Parathyroid adenoma (tissue), 2 donors: Measurements from ENCODE around the gene UBE2H.
A peak's percentile ranks its signal among the peaks of the same experiment; 100 is the strongest.

Experiments used
- H2AFZ ChIP-seq: fragments of 300-600 bp; sonication (generic); one replicate; pipeline ENCODE4 v1.7.0; 2017; ENCODE audit warnings: antibody characterized with exemption, mild to moderate bottlenecking
- H3K27ac ChIP-seq: fragments of 300-600 bp; sonication (generic); one replicate; pipeline ENCODE4 v1.7.0; 2017
- H3K27me3 ChIP-seq: fragments of 300-600 bp; sonication (generic); one replicate; pipeline ENCODE4 v1.7.0; 2017; ENCODE audit warnings: low read length; ENCODE audit not compliant: control insufficient read depth, insufficient read depth
- H3K36me3 ChIP-seq: fragments of 300-600 bp; sonication (generic); one replicate; pipeline ENCODE4 v1.7.0; 2017; ENCODE audit warnings: low read length; ENCODE audit not compliant: control insufficient read depth, insufficient read depth
- H3K4me1 ChIP-seq: fragments of 300-600 bp; sonication (generic); one replicate; pipeline ENCODE4 v1.7.0; 2017; ENCODE audit warnings: control low read depth
- H3K4me2 ChIP-seq: fragments of 300-600 bp; sonication (generic); one replicate; pipeline ENCODE4 v1.7.0; 2017; ENCODE audit warnings: low read length
- H3K4me3 ChIP-seq: fragments of 300-600 bp; sonication (generic); one replicate; pipeline ENCODE4 v1.7.0; 2017; ENCODE audit warnings: low read depth, low read length
- H3K79me2 ChIP-seq: fragments of 300-600 bp; sonication (generic); one replicate; pipeline ENCODE4 v1.7.0; 2017; ENCODE audit warnings: control low read depth
- H3K9ac ChIP-seq: fragments of 300-600 bp; sonication (generic); one replicate; pipeline ENCODE4 v1.7.0; 2017; ENCODE audit warnings: mild to moderate bottlenecking
- H3K9me3 ChIP-seq: fragments of 300-600 bp; sonication (generic); one replicate; pipeline ENCODE4 v1.7.0; 2017; ENCODE audit warnings: low read length; ENCODE audit not compliant: control insufficient read depth
- CTCF ChIP-seq: fragments of 300-600 bp; sonication (generic); IDR thresholded peaks from one replicate; pipeline ENCODE4 v1.7.0; 2017; ENCODE audit warnings: antibody characterized with exemption, mild to moderate bottlenecking
- donor health status: primary hyperparathyroidism.

UBE2H gene

GRCh38 chr7:129917934-129918333, 34.8 kb downstream of the UBE2H start:
- H3K9ac ChIP-seq = no peak overlapping the region

GRCh38 chr7:129914536-129915272, 38.1 kb downstream of the UBE2H start:
- TF ChIP-seq CTCF = no peak
- no peaks in the 10 kb centered on the region for H3K9me3 ChIP-seq
- H3K36me3 ChIP-seq = no peaks in the 10 kb centered on the region
- peaks cover 85% of the 10 kb centered on the region for H3K79me2 ChIP-seq
- H3K9ac ChIP-seq = no peak overlapping the region
- H3K27me3 ChIP-seq = no peaks in the 10 kb centered on the region
- peaks cover 31% of the 10 kb centered on the region for H3K4me1 ChIP-seq
- H3K27ac ChIP-seq = no peak overlapping the region
- H3K4me2 ChIP-seq = peak overlapping the region; percentile 35
- no peak overlapping the region for H3K4me3 ChIP-seq
- H2AFZ ChIP-seq = no peak overlapping the region

More at GRCh38 chr7:129917934-129918333, 34.8 kb downstream of the UBE2H start:
- Histone ChIP-seq H2AFZ (no peak overlapping the region), H3K27ac (no peak overlapping the region), H3K4me3 (no peak overlapping the region), H3K27me3 (no peaks in the 10 kb centered on the region), H3K4me1 (peaks cover 36% of the 10 kb centered on the region), H3K4me2 (no peak overlapping the region), H3K9me3 (no peaks in the 10 kb centered on the region), H3K36me3 (no peaks in the 10 kb centered on the region), H3K79me2 (peaks cover 53% of the 10 kb centered on the region)
- no peak for TF ChIP-seq CTCF

- Histone ChIP-seq H3K27ac (no peak overlapping the region), H2AFZ (no peak overlapping the region), H3K9me3 (no peaks in the 10 kb centered on the region), H3K4me3 (no peak overlapping the region), H3K36me3 (no peaks in the 10 kb centered on the region), H3K4me2 (no peak overlapping the region), H3K79me2 (peaks cover 86% of the 10 kb centered on the region), H3K9ac (no peak overlapping the region), H3K27me3 (no peaks in the 10 kb centered on the region), H3K4me1 (peaks cover 24% of the 10 kb centered on the region)
- no peak for TF ChIP-seq CTCF
These were observed 39.3 kb downstream of the UBE2H start for GRCh38 chr7:129913428-129913827.

DNA sequence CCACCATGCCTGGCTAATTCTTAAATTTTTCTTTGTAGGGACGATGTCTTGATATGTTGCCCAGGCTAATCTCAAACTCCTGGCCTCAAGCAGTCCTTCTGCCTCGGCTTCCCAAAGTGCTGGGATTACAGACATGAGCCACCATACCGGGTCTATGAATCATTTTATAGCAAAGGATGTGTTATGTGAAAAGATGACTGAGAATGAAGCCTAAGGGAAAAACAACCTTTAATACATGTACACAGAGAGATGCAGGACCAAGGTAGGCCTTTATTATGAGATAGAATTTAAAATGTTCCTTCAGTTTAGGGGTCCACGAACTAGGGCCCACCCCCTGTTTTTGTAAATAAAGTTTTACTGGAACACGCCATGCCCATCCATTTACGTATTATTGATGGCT, 41.0 kb downstream of the UBE2H start:
- Histone ChIP-seq H3K9ac (no peak overlapping the region), H3K27me3 (no peaks in the 10 kb centered on the region), H3K9me3 (no peaks in the 10 kb centered on the region), H3K4me2 (no peak overlapping the region), H2AFZ (no peak overlapping the region), H3K4me3 (no peak overlapping the region), H3K4me1 (peaks cover 23% of the 10 kb centered on the region), H3K27ac (no peak overlapping the region), H3K36me3 (no peaks in the 10 kb centered on the region), H3K79me2 (peaks cover 86% of the 10 kb centered on the region)
- TF ChIP-seq CTCF = no peak

DNA sequence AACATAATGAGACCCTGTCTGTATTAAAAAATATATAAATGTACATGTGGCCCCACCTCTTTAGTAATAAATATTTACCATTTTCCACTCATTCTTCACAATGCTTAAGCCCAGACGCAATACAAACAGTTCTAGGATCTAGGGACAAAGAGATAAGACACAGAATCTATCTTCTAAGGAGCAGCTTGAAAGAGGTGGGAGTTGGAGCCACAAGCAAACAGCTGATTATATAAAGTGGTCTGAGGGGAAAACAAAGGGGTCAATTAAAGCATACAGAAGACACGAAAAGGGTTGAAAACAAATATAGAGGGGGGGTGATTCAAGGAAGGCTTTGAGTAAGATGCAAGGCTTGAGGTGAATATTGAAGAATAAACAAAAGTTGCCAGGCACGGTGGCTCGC, 43.1 kb downstream of the UBE2H start:
- H3K36me3 ChIP-seq = no peaks in the 10 kb centered on the region
- no peaks in the 10 kb centered on the region for H3K9me3 ChIP-seq
- H3K27ac ChIP-seq = no peak overlapping the region
- no peak overlapping the region for H3K9ac ChIP-seq
- H3K4me1 ChIP-seq = peaks cover 15% of the 10 kb centered on the region
- peaks cover 89% of the 10 kb centered on the region for H3K79me2 ChIP-seq
- no peak for TF ChIP-seq CTCF
- no peak overlapping the region for H3K4me3 ChIP-seq
- H3K27me3 ChIP-seq = no peaks in the 10 kb centered on the region
- H2AFZ ChIP-seq = no peak overlapping the region
- H3K4me2 ChIP-seq = no peak overlapping the region
